MCF 10A (cell line): ENCODE results near the gene ST3GAL6. TPM values are rescaled to one million over a fixed set of nuclear protein-coding genes. Genes with fewer than 3 reads are reported as not detected.

Experiments
- BruUV-seq: library from RNA; stranded (reverse); fragments of 400-500 nt; replicated peaks from 2 replicates; lab custom pipeline; 2021; lab: Mats Ljungman, UMichigan
- CTCF ChIA-PET: fragments of 300-600 bp; sonication (Branson Sonifier 250); formaldehyde crosslinking; extraction: SDS; loops from one replicate; lab custom pipeline; 2021; ENCODE audit warnings: antibody characterized with exemption, inconsistent platforms; lab: Yijun Ruan, JAX
- POLR2A ChIA-PET: fragments of 300-600, 350-650 bp; sonication (Branson Sonifier 250); formaldehyde crosslinking; extraction: SDS; loops from one replicate; lab custom pipeline; 2020; ENCODE audit warnings: antibody characterized with exemption, inconsistent platforms; lab: Yijun Ruan, JAX
- DNase-seq: peaks from one replicate; pipeline ENCODE4 v3.0.0-alpha.2; 2018; ENCODE audit not compliant: unreplicated experiment
- H3K27ac Mint-ChIP-seq: one replicate; pipeline ENCODE4 v1.8.0; 2022; ENCODE audit warnings: mild to moderate bottlenecking, low read depth, mixed read lengths; ENCODE audit not compliant: unreplicated experiment
- H3K27me3 Mint-ChIP-seq: one replicate; pipeline ENCODE4 v1.8.0; 2022; ENCODE audit warnings: mixed read lengths; ENCODE audit not compliant: insufficient read depth, unreplicated experiment
- H3K36me3 Mint-ChIP-seq: one replicate; pipeline ENCODE4 v1.8.0; 2022; ENCODE audit warnings: mild to moderate bottlenecking, moderate library complexity, mixed read lengths; ENCODE audit not compliant: insufficient read depth, unreplicated experiment
- H3K4me1 Mint-ChIP-seq: one replicate; pipeline ENCODE4 v1.8.0; 2022; ENCODE audit warnings: mixed read lengths; ENCODE audit not compliant: insufficient read depth, unreplicated experiment
- H3K4me3 Mint-ChIP-seq: one replicate; pipeline ENCODE4 v1.8.0; 2022; ENCODE audit warnings: mild to moderate bottlenecking, moderate library complexity, mixed read lengths; ENCODE audit not compliant: unreplicated experiment
- H3K9me3 Mint-ChIP-seq: one replicate; pipeline ENCODE4 v1.8.0; 2022; ENCODE audit warnings: mixed read lengths; ENCODE audit not compliant: unreplicated experiment
- CTCF ChIP-seq: fragments of 200-600 bp; IDR thresholded peaks from one replicate; pipeline ENCODE4 v1.8.0; 2022; ENCODE audit warnings: antibody characterized with exemption, mild to moderate bottlenecking; ENCODE audit not compliant: unreplicated experiment
- intact Hi-C: fragments of 100-400 bp; cut with micrococcal nuclease; formaldehyde crosslinking; loops from 2 replicates; pipeline ENCODE4 v1.14.1; 2022
- total RNA-seq: library from RNA; stranded (reverse); gene quantifications from 2 replicates; pipeline ENCODE4 v1.2.3, GENCODE V29; 2022

ST3GAL6 gene
- total RNA-seq, 1 experiment from 2014 or later: 1.2 TPM

- peak; percentile 53 for TF ChIP-seq CTCF
- Mint-ChIP-seq H3K4me1 (peaks cover 13% of the 10 kb centered on the region), H3K27me3 (no peaks in the 10 kb centered on the region), H3K9me3 (no peaks in the 10 kb centered on the region), H3K4me3 (no peak overlapping the region), H3K36me3 (peaks cover 59% of the 10 kb centered on the region), H3K27ac (peak overlapping the region; percentile 27)
- DNase-seq: peak; percentile 50
- POLR2A ChIA-PET: interaction anchor here (0.6 to 1.4 kb wide), 9 partner anchors 38 to 302 kb away, joined by 3 to 9 read pairs (median 5); partner anchors contain the start of gene DCBLD2
- intact Hi-C loops: loop anchor here (1.0 to 10.0 kb wide), 5 partner anchors 85 to 935 kb away; partner anchors contain the start of genes DCBLD2 and GABRR3
- CTCF ChIA-PET: interaction anchor here (0.5 to 10.2 kb wide), 37 partner anchors 8 to 1109 kb away, joined by 3 to 407 read pairs (median 4); partner anchors contain the start of genes CPOX and DCBLD2
- BruUV-seq: no TSS peak
These were observed 54.5 kb downstream of the ST3GAL6 start for GRCh38 chr3:98817547-98818041.

GRCh38 chr3:98821063-98821462, 57.9 kb downstream of the ST3GAL6 start:
- TF ChIP-seq CTCF: no peak
- no peaks in the 10 kb centered on the region for H3K27me3 Mint-ChIP-seq
- no peaks in the 10 kb centered on the region for H3K4me1 Mint-ChIP-seq
- intact Hi-C loops: no loop called here
- H3K4me3 Mint-ChIP-seq: no peak overlapping the region
- H3K27ac Mint-ChIP-seq: no peak overlapping the region
- POLR2A ChIA-PET: no interaction called here
- DNase-seq: no peak
- H3K36me3 Mint-ChIP-seq: peaks cover 58% of the 10 kb centered on the region
- no peaks in the 10 kb centered on the region for H3K9me3 Mint-ChIP-seq
- CTCF ChIA-PET: interaction anchor here (0.6 to 2.2 kb wide), 8 partner anchors 89 to 224 kb away, joined by 3 to 14 read pairs (median 4); no protein-coding TSS in a partner anchor
- TSS peak; percentile 3 for BruUV-seq

- TF ChIP-seq CTCF: no peak
- Mint-ChIP-seq H3K4me1 (no peaks in the 10 kb centered on the region), H3K27ac (no peak overlapping the region), H3K9me3 (no peaks in the 10 kb centered on the region), H3K4me3 (no peak overlapping the region), H3K27me3 (no peaks in the 10 kb centered on the region), H3K36me3 (peaks cover 34% of the 10 kb centered on the region)
- CTCF ChIA-PET: interaction anchor here (0.6 to 6.1 kb wide), 7 partner anchors 8 to 226 kb away, joined by 3 to 44 read pairs (median 3); no protein-coding TSS in a partner anchor
- intact Hi-C loops: no loop called here
- POLR2A ChIA-PET: interaction anchor here (1.0 kb wide), 1 partner anchor 170 kb away, joined by 3 read pairs; no protein-coding TSS in a partner anchor
- no peak for DNase-seq
- no TSS peak for BruUV-seq
These were observed 60.7 kb downstream of the ST3GAL6 start for GRCh38 chr3:98823791-98824190.

- BruUV-seq: no TSS peak
- H3K36me3 Mint-ChIP-seq: peaks cover 30% of the 10 kb centered on the region
- H3K27me3 Mint-ChIP-seq: no peaks in the 10 kb centered on the region
- POLR2A ChIA-PET: no interaction called here
- H3K4me3 Mint-ChIP-seq: no peak overlapping the region
- no peak for TF ChIP-seq CTCF
- no peak for DNase-seq
- CTCF ChIA-PET: interaction anchor here (0.6 to 6.1 kb wide), 8 partner anchors 9 to 227 kb away, joined by 3 to 44 read pairs (median 4); no protein-coding TSS in a partner anchor
- no peaks in the 10 kb centered on the region for H3K9me3 Mint-ChIP-seq
- intact Hi-C loops: no loop called here
- no peaks in the 10 kb centered on the region for H3K4me1 Mint-ChIP-seq
- H3K27ac Mint-ChIP-seq: no peak overlapping the region
These were observed 61.1 kb downstream of the ST3GAL6 start for GRCh38 chr3:98824256-98824655.
